ENCODE results near the gene RUBCN.

GRCh38 chr3:197722734-197723133 lies 14.0 kb downstream of the RUBCN start:
- TF ChIP-seq CTCF (conservative IDR thresholded peaks at IDR 0.05; ENCODE audit: low read length) (no peak), EZH2phosphoT487 (IDR thresholded peaks at IDR 0.05; ENCODE audit: borderline replicate concordance) (no peak)
